SK-N-MC (cell line): ENCODE results near the gene COL18A1.

Experiments used
- EZH2 ChIP-seq: fragments of 200-600 bp; sonication (generic); IDR thresholded peaks from one replicate; pipeline ENCODE4 v1.6.1; 2017; ENCODE audit warnings: antibody characterized with exemption
- FOXP2 ChIP-seq: optimal IDR thresholded peaks from 2 replicates; pipeline ENCODE3; 2011; ENCODE audit warnings: mild to moderate bottlenecking, moderate library complexity; ENCODE audit not compliant: insufficient read depth; ENCODE audit errors: extremely low read length, control extremely low read depth
- POLR2AphosphoS5 ChIP-seq: IDR thresholded peaks from 2 replicates; pipeline ENCODE4 v1.6.1; 2012; ENCODE audit warnings: mild to moderate bottlenecking, low read depth, low read length, borderline replicate concordance

DNA sequence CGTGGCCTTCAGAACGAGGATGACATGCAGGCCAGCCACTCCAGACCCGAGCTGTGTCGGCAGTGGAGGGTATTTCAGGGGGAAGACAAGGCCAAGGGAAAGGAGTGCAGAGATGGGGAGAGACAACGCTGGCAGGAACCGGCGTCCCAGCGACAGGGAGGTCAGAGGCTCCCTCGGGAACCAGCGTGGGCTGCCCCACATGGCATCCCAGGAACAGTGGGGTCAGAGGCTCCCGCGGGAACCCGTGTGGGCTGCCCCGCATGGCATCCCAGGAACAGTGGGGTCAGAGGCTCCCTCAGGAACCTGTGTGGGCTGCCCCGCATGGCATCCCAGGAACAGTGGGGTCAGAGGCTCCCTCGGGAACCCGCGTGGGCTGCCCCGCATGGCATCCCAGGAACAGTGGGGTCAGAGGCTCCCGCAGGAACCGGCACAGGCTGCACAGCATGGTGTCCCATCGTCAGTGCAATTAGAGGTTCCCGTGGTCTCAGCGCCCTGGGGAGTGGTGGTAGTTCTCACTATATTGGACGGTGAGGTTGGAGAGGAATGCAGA, 94.3 kb downstream of the COL18A1 start:
- TF ChIP-seq EZH2 = no peak
- no peak for TF ChIP-seq POLR2AphosphoS5
- no peak for TF ChIP-seq FOXP2
